Endothelial cell of umbilical vein (primary cell): ENCODE results near the gene HOXC9.

Experiments used
- EZH2 ChIP-seq: IDR thresholded peaks from 2 replicates; pipeline ENCODE4 v1.6.1; 2012; ENCODE audit warnings: borderline replicate concordance, low read depth, mild to moderate bottlenecking, moderate library complexity, low read length, inconsistent platforms; ENCODE audit not compliant: severe bottlenecking
- FOS ChIP-seq: IDR thresholded peaks from 2 replicates; pipeline ENCODE4 v1.6.1; 2011; ENCODE audit warnings: mild to moderate bottlenecking, low read length, moderate library complexity, borderline replicate concordance; ENCODE audit not compliant: insufficient read depth
- MYC ChIP-seq: IDR thresholded peaks from one replicate; pipeline ENCODE4 v1.6.1; 2011; ENCODE audit warnings: mild to moderate bottlenecking, low read depth, low read length
- POLR2A ChIP-seq: IDR thresholded peaks from 2 replicates; pipeline ENCODE4 v1.6.1; 2012; ENCODE audit warnings: low read depth, mild to moderate bottlenecking, control low read depth, low read length
- POLR2AphosphoS5 ChIP-seq: IDR thresholded peaks from 2 replicates; pipeline ENCODE4 v1.6.1; 2012; ENCODE audit warnings: low read depth, mild to moderate bottlenecking, control low read depth, low read length, moderate library complexity; ENCODE audit not compliant: insufficient read depth
- TF ChIP-seq, protein P1 (sequence below), 2 donors: IDR thresholded peaks; 1 replicate in 1 of 2; 2 replicates in 1 of 2; pipeline ENCODE4 v1.5.1; 2011; ENCODE audit warnings: low read length in 2 of 2, mild to moderate bottlenecking in 2 of 2, moderate library complexity in 2 of 2, control low read depth in 1 of 2, inconsistent platforms in 1 of 2, low read depth in 1 of 2; ENCODE audit not compliant: insufficient read depth in 1 of 2; ENCODE audit errors: extremely low read depth in 1 of 2
- TF ChIP-seq, protein P2 (sequence below): IDR thresholded peaks from 2 replicates; pipeline ENCODE4 v1.6.1; 2011; ENCODE audit not compliant: insufficient read depth, insufficient read length

DNA sequence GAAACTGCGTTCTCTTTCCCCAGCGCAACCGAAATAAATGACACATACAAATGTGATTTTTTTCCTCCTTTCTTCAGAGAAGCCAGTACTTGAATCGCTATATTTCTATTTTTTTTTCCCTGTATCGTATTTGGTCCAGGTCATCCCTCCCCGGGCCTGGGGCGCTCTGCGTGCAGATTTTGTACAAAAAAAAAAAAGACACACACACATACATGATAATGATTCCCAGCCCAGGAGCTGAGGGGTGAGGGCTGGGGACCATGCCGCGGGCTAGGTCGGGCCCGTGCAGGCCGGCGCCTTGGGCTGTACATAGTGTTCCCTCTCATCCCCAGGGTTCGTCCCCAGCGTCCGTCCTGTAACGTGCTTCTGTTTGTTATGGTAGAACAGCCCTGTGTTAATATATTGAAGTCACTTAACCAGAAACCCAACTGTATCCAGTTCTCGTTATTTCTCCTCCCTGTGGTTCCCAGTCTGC, 3.0 kb downstream of the HOXC9 start:
- TF ChIP-seq POLR2A = no peak
- no peak for TF ChIP-seq EZH2
- TF ChIP-seq, protein P1, sequence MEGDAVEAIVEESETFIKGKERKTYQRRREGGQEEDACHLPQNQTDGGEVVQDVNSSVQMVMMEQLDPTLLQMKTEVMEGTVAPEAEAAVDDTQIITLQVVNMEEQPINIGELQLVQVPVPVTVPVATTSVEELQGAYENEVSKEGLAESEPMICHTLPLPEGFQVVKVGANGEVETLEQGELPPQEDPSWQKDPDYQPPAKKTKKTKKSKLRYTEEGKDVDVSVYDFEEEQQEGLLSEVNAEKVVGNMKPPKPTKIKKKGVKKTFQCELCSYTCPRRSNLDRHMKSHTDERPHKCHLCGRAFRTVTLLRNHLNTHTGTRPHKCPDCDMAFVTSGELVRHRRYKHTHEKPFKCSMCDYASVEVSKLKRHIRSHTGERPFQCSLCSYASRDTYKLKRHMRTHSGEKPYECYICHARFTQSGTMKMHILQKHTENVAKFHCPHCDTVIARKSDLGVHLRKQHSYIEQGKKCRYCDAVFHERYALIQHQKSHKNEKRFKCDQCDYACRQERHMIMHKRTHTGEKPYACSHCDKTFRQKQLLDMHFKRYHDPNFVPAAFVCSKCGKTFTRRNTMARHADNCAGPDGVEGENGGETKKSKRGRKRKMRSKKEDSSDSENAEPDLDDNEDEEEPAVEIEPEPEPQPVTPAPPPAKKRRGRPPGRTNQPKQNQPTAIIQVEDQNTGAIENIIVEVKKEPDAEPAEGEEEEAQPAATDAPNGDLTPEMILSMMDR (IDR thresholded peaks at IDR 0.05; ENCODE audit: extremely low read depth in 1 of 2, insufficient read depth in 1 of 2, low read depth in 1 of 2, low read length in 2 of 2) = no peak
- TF ChIP-seq FOS = no peak
- TF ChIP-seq POLR2AphosphoS5 = no peak
- TF ChIP-seq, protein P2, sequence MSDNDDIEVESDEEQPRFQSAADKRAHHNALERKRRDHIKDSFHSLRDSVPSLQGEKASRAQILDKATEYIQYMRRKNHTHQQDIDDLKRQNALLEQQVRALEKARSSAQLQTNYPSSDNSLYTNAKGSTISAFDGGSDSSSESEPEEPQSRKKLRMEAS = no peak
- no peak for TF ChIP-seq MYC
